Keratinocyte (primary cell): ENCODE results near the gene SCN4A. TPM values are rescaled to one million over a fixed set of nuclear protein-coding genes. Genes with fewer than 3 reads are reported as not detected.

ENCODE experiments used
- DNase-seq: peaks from one replicate; pipeline ENCODE4 v3.0.0-alpha.2; 2011; ENCODE audit warnings: low read depth, missing footprints, low spot score
- FAIRE-seq: peaks from 2 replicates; lab custom pipeline; 2011; peaks lifted over from hg19 to GRCh38; lab: Jason Lieb, UNC
- H2AFZ ChIP-seq: 2 replicates; pipeline ENCODE4 v1.6.0; 2012; ENCODE audit warnings: low read length, control low read depth, inconsistent platforms; ENCODE audit not compliant: control insufficient read depth
- H3K27ac ChIP-seq: 2 replicates; pipeline ENCODE4 v1.5.1; 2011; ENCODE audit warnings: low read length; ENCODE audit not compliant: control insufficient read depth, insufficient read depth
- H3K27me3 ChIP-seq: 3 replicates; pipeline ENCODE4 v1.6.0; 2011; ENCODE audit warnings: low read length; ENCODE audit not compliant: control insufficient read depth, insufficient read depth; ENCODE audit errors: extremely low read depth
- H3K36me3 ChIP-seq, 2 experiments: 2 replicates in 1 of 2; 3 replicates in 1 of 2; pipeline ENCODE4 v1.5.1; 2011; ENCODE audit warnings: low read length in 2 of 2, mild to moderate bottlenecking in 1 of 2; ENCODE audit not compliant: control insufficient read depth in 2 of 2, insufficient read depth in 2 of 2; ENCODE audit errors: extremely low read depth in 1 of 2
- H3K4me1 ChIP-seq: 3 replicates; pipeline ENCODE4 v1.5.1; 2011; ENCODE audit warnings: low read length; ENCODE audit not compliant: control insufficient read depth, insufficient read depth; ENCODE audit errors: extremely low read depth
- H3K4me2 ChIP-seq: 3 replicates; pipeline ENCODE4 v1.6.0; 2011; ENCODE audit warnings: low read depth, low read length; ENCODE audit not compliant: control insufficient read depth, insufficient read depth; ENCODE audit errors: extremely low read depth
- H3K4me3 ChIP-seq, 3 experiments: fragments of 200-600 bp in 1 of 3; sonication (generic) in 1 of 3; 2 replicates in 2 of 3; 3 replicates in 1 of 3; pipeline ENCODE4 v1.5.1; 2011 to 2016; ENCODE audit warnings: low read length in 3 of 3, mild to moderate bottlenecking in 3 of 3, control low read depth in 2 of 3, inconsistent platforms in 1 of 3, low read depth in 1 of 3, mixed read lengths in 1 of 3, mixed run types in 1 of 3, moderate library complexity in 1 of 3; ENCODE audit not compliant: control insufficient read depth in 2 of 3, insufficient read depth in 2 of 3; ENCODE audit errors: extremely low read depth in 1 of 3
- H3K79me2 ChIP-seq: 2 replicates; pipeline ENCODE4 v1.6.0; 2012; ENCODE audit warnings: low read length; ENCODE audit not compliant: control insufficient read depth, insufficient read depth
- H3K9ac ChIP-seq: 3 replicates; pipeline ENCODE4 v1.6.0; 2011; ENCODE audit warnings: low read length; ENCODE audit not compliant: control insufficient read depth, insufficient read depth; ENCODE audit errors: extremely low read depth
- H3K9me1 ChIP-seq: 3 replicates; pipeline ENCODE4 v1.6.0; 2011; ENCODE audit warnings: low read length; ENCODE audit not compliant: control insufficient read depth, insufficient read depth; ENCODE audit errors: extremely low read depth
- H3K9me3 ChIP-seq: 2 replicates; pipeline ENCODE4 v1.5.1; 2012; ENCODE audit warnings: low read depth, low read length; ENCODE audit not compliant: control insufficient read depth
- H4K20me1 ChIP-seq: 3 replicates; pipeline ENCODE4 v1.6.0; 2011; ENCODE audit warnings: low read length; ENCODE audit not compliant: control insufficient read depth, insufficient read depth; ENCODE audit errors: extremely low read depth
- CTCF ChIP-seq, 3 experiments: IDR thresholded peaks in 1 of 3; conservative IDR thresholded peaks in 1 of 3; optimal IDR thresholded peaks in 1 of 3; 2 replicates in 2 of 3; 3 replicates in 1 of 3; pipeline versions ENCODE3 to v1.5.1; 2011; ENCODE audit warnings: low read length in 3 of 3, mild to moderate bottlenecking in 3 of 3, moderate library complexity in 2 of 3, control low read depth in 1 of 3, inconsistent platforms in 1 of 3; ENCODE audit not compliant: insufficient read depth in 2 of 3; ENCODE audit errors: extremely low read depth in 1 of 3
- EZH2 ChIP-seq: IDR thresholded peaks from one replicate; pipeline ENCODE4 v1.6.1; 2012; ENCODE audit warnings: inconsistent platforms, mild to moderate bottlenecking, low read length, moderate library complexity
- dilution Hi-C: fragments of 300-500 bp; cut with MboI; formaldehyde crosslinking; loops from one replicate; pipeline ENCODE4 v1.7.0; 2020; ENCODE audit warnings: low sequenced_read_pairs; ENCODE audit not compliant: extremely low pct_ligation_motif_present
- polyA plus RNA-seq, 5 experiments: library from polyadenylated mRNA; depleted of rRNA in 3 of 5; stranded (reverse) in 3 of 5; stranded (forward) in 1 of 5; unstranded in 1 of 5; fragments of >200 nt; gene quantifications; 1 replicate in 1 of 5; 2 replicates in 3 of 5; 3 replicates in 1 of 5; pipeline versions ENCODE4 v1.2.1 to v1.2.3, GENCODE V29; 2011 to 2012; ENCODE audit warnings: missing spikeins in 2 of 5, low read depth in 1 of 5, low replicate concordance in 1 of 5

The SCN4A gene
- polyA plus RNA-seq, 1 donor (not counting 4 experiments of a cell fraction or from before 2014, with no cell fraction given) = not detected

- Histone ChIP-seq H3K4me2 (no peak overlapping the region), H3K27ac (no peak overlapping the region), H3K9me1 (no peaks in the 10 kb centered on the region), H2AFZ (no peak overlapping the region), H3K4me1 (peaks cover 10% of the 10 kb centered on the region), H3K36me3 (no peaks in the 10 kb centered on the region), H3K4me3 (no peak overlapping the region), H3K9ac (no peak overlapping the region), H3K27me3 (peaks cover 10% of the 10 kb centered on the region), H4K20me1 (no peaks in the 10 kb centered on the region), H3K9me3 (no peaks in the 10 kb centered on the region), H3K79me2 (no peaks in the 10 kb centered on the region)
- no peak for FAIRE-seq
- TF ChIP-seq EZH2 = no peak
- TF ChIP-seq CTCF (optimal IDR thresholded peaks at IDR 0.05 in 1 of 3, IDR thresholded peaks at IDR 0.05 in 1 of 3, conservative IDR thresholded peaks at IDR 0.05 in 1 of 3; ENCODE audit: extremely low read depth in 1 of 3, insufficient read depth in 2 of 3, low read length in 3 of 3) = no peak
- dilution Hi-C loops = no loop called here
- no peak for DNase-seq
Observed at GRCh38 chr17:63928966-63929695, 43.6 kb downstream of the SCN4A start.

GRCh38 chr17:63928172-63928666 lies 44.5 kb downstream of the SCN4A start:
- FAIRE-seq = no peak
- H3K9ac ChIP-seq = no peak overlapping the region
- no peaks in the 10 kb centered on the region for H4K20me1 ChIP-seq
- no peaks in the 10 kb centered on the region for H3K9me3 ChIP-seq
- H3K9me1 ChIP-seq = no peaks in the 10 kb centered on the region
- H3K27ac ChIP-seq = no peak overlapping the region
- H3K4me2 ChIP-seq = no peak overlapping the region
- dilution Hi-C loops = no loop called here
- DNase-seq = no peak
- no peak overlapping the region for H3K4me3 ChIP-seq
- H3K4me1 ChIP-seq = peaks cover 10% of the 10 kb centered on the region
- no peak overlapping the region for H2AFZ ChIP-seq
- TF ChIP-seq EZH2 (no peak), CTCF (optimal IDR thresholded peaks at IDR 0.05 in 1 of 3, IDR thresholded peaks at IDR 0.05 in 1 of 3, conservative IDR thresholded peaks at IDR 0.05 in 1 of 3; ENCODE audit: extremely low read depth in 1 of 3, insufficient read depth in 2 of 3, low read length in 3 of 3) (no peak)
- no peaks in the 10 kb centered on the region for H3K79me2 ChIP-seq
- peaks cover 7% of the 10 kb centered on the region for H3K27me3 ChIP-seq
- no peaks in the 10 kb centered on the region for H3K36me3 ChIP-seq
